Hematopoietic multipotent progenitor cell (in vitro differentiated cells): ENCODE measurements around the gene HOXB8. TPM values are rescaled to one million over a fixed set of nuclear protein-coding genes. Genes with fewer than 3 reads are reported as not detected.

Experiments
- DNase-seq, 3 donors: peaks; one replicate each; pipeline ENCODE4 v3.0.0-alpha.2; 2011 to 2015; ENCODE audit warnings: low read depth in 2 of 3, low spot score in 2 of 3
- total RNA-seq: library from RNA; depleted of rRNA; stranded (reverse); fragments of >200 nt; gene quantifications from one replicate; pipeline ENCODE4 v1.2.3, GENCODE V29; 2012

The HOXB8 gene
- total RNA-seq = not detected

GRCh38 chr17:48615047-48615962 is at the start of gene HOXB8:
Gene HOXB8 (minus strand): TSS chr17:48615292. CDS start chr17:48614704, 588 bp downstream.
- no peak for DNase-seq

GRCh38 chr17:48663134-48663924 is 48.2 kb upstream of the HOXB8 start:
- DNase-seq = no peak

GRCh38 chr17:48655913-48656312 is 40.8 kb upstream of the HOXB8 start:
- DNase-seq = no peak

- DNase-seq = no peak
Measured at GRCh38 chr17:48649741-48650140, 34.6 kb upstream of the HOXB8 start.

GRCh38 chr17:48647963-48648245 is 32.8 kb upstream of the HOXB8 start:
- DNase-seq = no peak

- DNase-seq = no peak
Measured at GRCh38 chr17:48647103-48647962, 32.2 kb upstream of the HOXB8 start.

GRCh38 chr17:48646183-48647102 is 31.4 kb upstream of the HOXB8 start:
- DNase-seq = no peak

GRCh38 chr17:48645639-48646182 is 30.6 kb upstream of the HOXB8 start:
- no peak for DNase-seq

GRCh38 chr17:48644910-48645557 is 29.9 kb upstream of the HOXB8 start:
- DNase-seq = no peak

GRCh38 chr17:48644159-48644558 is 29.1 kb upstream of the HOXB8 start:
- no peak for DNase-seq

GRCh38 chr17:48643697-48644012 is 28.6 kb upstream of the HOXB8 start:
- DNase-seq = no peak

- DNase-seq = no peak
Measured at GRCh38 chr17:48642843-48643696, 28.0 kb upstream of the HOXB8 start.

GRCh38 chr17:48642059-48642842 is 27.2 kb upstream of the HOXB8 start:
- no peak for DNase-seq

GRCh38 chr17:48641541-48642058 is 26.5 kb upstream of the HOXB8 start:
- no peak for DNase-seq

- DNase-seq = no peak
Measured at GRCh38 chr17:48640858-48641180, 25.7 kb upstream of the HOXB8 start.

GRCh38 chr17:48639982-48640857 is 25.1 kb upstream of the HOXB8 start:
- no peak for DNase-seq

- DNase-seq = no peak
Measured at GRCh38 chr17:48639136-48639535, 24.0 kb upstream of the HOXB8 start.
